Measurements from ENCODE around the gene KRTAP12-3. TPM values are rescaled to one million over a fixed set of nuclear protein-coding genes. Genes with fewer than 3 reads are reported as not detected.
"Not testable (repeated sequence)": the region's sequence is repeated elsewhere in the genome, so short reads cannot be mapped to it uniquely, and the experiment has no call there.

The KRTAP12-3 gene, protein sequence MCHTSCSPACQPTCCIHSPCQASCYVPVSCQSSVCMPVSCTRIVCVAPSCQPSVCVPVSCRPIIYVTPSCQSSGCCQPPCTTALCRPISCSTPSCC
- total RNA-seq: not detected

DNA sequence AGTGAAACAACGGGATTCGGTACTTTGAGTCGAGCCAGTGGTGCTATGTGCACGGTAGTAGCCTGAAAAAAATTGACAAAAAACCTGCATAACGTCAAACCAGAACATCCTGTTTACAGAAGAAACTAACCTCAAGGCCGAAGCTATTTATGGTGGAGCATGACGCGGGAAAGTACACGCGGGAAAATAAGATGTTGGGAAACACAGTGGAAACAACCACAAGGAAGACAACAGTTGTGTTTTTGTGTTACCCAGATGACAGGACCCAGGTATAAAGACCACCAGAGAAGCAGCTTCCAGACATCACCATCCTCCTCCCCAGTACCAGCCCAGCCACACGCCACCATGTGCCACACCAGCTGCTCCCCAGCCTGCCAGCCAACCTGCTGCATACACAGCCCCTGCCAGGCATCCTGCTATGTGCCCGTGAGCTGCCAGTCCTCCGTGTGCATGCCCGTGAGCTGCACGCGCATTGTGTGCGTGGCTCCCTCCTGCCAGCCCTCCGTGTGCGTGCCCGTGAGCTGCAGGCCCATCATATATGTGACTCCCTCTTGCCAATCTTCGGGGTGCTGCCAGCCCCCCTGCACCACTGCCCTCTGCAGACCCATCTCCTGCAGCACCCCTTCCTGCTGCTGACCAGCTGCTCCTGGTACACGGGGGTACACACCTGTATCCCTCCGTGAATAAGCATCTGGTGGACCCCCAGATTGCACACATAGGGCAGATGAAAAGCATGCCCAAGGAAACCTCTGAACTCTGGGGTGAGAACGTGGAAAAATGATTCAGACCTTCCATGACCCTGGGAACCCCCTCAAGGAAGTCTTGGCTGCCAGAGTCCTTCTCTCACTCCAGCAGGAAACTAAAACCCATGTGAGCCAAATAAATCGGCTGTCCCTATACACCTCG lies at the start of gene KRTAP12-3:
TSS of gene KRTAP12-3 (plus strand) at position 298 of the 906 bp plus-strand sequence. CDS start at position 346, 48 bp downstream.
- no peak for DNase-seq (ENCODE audit: low spot score)

DNA sequence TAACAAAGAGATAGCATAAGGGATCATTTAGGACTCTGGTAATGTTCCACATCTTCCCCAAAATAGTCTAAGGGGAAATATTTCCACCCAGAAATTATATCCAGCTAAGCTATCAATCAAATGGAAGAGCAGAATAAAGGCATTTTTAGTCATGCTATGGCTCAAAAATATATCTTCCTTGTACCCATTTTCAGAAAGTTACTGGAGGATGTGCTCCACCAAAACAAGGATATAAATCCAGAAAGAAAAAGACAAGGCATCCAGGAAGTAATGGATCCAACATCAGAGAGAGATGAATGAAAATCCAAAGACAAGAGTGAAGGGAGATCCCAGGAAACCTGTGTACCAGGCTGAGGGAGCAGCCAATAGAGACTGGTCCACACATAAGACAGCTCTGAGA lies 48.5 kb upstream of the KRTAP12-3 start:
- no peak for ATAC-seq
- no peak for DNase-seq (ENCODE audit: low spot score)

More for the DNA sequence above, at the start of gene KRTAP12-3:
- ATAC-seq: no peak

DNA sequence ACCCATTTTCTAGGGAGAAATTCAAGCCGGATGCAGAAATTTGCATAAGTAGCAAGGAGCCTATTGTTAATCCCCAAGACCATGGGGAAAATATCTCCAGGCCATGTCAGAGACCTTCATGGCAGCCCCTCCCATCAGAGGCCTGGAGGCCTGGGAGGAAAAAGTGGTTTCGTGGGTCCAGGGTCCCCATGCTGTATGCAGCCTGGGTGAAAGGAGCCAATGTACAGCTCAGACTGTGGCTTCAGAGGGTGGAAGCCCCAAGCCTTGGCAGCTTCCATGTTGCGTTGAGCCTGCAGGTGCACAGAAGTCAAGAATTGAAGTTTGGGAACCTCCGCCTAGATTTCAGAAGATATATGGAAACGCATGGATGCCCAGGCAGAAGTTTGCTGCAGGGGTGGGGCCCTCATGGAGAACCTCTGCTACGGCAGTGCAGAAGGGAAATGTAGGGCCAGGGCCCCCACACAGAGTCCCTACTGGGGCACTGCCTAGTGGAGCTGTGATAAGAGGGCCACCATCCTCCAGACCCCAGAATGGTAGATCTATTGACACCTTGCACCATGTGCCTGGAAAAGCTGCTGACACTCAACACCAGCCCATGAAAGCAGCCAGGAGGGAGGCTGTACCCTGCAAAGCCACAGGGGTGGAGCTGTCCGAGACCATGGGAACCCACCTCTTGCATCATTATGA lies 47.4 kb upstream of the KRTAP12-3 start:
- DNase-seq (ENCODE audit: low spot score); ATAC-seq: not testable (repeated sequence)

DNA sequence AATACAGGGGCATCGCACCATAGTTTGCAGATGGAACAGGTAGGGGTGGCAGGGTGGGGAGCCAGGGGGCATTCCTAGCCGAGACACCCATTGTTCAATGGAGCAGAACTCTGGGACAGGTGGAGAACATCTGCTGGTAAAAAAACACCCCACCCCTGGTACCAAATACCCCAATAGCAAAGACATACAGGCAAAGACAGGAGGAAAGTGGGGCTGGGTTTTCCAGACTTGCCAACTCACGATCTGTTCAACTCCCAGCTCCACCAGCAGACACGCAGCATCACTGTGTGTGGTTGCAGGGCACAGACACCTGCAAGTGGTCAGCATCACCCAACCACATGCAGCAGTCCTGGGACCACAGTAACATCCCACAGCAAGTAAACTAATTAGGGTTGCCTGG lies 46.2 kb upstream of the KRTAP12-3 start:
- ATAC-seq: no peak

DNA sequence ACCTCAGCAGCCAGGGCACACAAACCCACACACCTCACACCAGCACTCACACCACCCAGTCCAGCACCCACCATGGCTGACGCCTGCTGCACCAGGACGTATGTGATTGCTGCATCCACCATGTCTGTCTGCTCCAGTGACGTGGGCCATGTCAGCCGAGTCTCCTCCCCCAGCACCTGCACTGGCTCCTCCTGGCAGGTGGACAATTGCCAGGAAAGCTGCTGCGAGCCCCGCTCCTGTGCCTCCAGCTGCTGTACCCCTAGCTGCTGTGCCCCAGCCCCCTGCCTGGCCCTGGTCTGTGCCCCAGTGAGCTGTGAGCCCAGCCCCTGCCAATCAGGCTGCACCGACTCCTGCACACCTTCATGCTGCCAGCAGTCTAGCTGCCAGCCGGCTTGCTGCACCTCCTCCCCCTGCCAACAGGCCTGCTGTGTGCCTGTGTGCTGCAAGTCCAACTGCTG lies 45.7 kb upstream of the KRTAP12-3 start, which contains the start of gene KRTAP10-8:
TSS of gene KRTAP10-8 (plus strand) at position 51 of the 458 bp plus-strand sequence. CDS start at position 73, 22 bp downstream.
- ATAC-seq: no peak
- no peak for DNase-seq (ENCODE audit: low spot score)

More for the DNA sequence above, 46.2 kb upstream of the KRTAP12-3 start:
- DNase-seq (ENCODE audit: low spot score): no peak

DNA sequence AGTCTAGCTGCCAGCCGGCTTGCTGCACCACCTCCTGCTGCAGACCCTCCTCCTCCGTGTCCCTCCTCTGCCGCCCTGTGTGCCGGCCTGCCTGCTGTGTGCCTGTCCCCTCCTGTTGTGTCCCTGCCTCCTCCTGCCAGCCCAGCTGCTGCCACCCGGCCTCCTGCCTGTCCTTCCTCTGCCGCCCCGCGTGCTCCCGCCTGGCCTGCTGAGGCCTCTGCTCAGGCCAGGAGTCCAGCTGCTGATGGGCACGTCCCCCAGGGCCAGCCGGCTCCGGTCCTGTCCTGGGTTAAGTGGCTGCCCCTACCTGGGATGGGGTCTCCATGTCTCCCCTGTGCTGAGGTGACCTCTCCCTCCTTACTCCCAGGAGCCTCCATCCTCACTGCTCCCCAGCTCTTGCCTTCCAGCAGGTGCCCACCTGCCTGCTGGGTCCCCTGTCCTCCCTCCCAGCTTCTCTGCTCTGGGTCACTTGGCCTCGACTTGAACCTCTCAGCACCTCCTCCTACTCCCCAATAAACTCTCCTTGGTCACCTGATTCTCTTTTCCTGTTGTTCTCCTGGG lies 45.0 kb upstream of the KRTAP12-3 start:
- ATAC-seq (no peak), DNase-seq (ENCODE audit: low spot score) (no peak)

DNA sequence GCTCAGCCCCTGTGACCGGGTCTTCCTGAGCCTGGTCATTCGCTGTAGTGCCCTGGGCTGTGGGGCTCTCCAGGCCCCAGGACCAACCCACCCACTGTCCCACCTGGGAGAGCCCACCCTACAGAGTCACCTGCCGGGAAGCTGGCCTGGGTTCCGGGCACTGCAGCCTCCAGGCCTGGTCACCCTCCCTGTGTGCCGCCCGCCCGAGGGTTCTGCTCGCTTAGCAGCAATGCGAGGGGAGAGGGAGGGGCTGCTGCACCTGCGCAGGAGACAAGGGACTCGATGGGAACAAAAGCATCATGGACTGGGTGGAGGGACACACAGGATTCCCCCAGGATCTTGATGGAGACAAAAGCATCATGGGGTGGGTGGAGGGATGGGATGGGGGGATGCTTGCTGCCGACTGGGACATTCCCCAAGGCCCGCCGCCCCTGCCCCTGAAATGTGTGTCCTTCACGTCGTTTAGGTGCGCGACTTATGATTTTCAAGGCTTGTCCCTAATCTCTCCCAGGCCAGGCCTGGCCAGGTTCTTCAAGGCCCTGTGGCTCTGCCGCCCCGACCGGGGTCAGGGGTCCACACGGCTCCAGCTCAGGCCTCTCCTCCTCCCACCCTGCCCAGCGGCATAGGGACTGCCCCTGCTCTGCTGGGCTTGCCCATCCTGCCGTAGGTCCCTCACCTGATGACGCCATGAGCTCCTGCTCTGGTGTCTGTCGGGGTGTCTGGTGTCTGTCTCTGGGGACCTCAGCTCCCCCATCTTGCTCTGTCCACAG lies 44.2 kb upstream of the KRTAP12-3 start:
- DNase-seq (ENCODE audit: low spot score) (no peak), ATAC-seq (no peak)

DNA sequence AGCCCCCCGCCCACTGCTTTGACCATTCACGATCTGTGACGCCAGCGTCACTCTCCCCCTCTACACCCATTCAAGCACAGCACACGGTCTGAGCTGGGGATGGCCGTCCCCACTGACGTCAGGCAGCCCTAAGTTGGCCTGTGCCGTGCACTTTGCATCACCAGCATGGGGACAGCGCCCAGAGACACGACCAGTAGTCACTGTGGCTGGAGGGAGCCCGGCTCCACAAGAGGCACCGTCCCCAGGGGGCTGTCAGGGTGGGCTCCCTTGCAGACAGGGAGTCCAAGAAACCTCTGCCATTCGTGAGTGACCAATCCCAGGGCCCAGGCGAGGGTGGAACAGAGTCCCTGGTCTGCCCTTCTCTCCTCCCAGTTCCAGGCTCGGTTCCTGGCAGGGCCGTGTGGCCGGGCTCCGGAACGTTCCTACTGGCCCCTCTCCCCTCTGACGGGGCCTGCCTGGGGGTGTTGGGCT lies 43.5 kb upstream of the KRTAP12-3 start:
- DNase-seq (ENCODE audit: low spot score) (no peak), ATAC-seq (no peak)

DNA sequence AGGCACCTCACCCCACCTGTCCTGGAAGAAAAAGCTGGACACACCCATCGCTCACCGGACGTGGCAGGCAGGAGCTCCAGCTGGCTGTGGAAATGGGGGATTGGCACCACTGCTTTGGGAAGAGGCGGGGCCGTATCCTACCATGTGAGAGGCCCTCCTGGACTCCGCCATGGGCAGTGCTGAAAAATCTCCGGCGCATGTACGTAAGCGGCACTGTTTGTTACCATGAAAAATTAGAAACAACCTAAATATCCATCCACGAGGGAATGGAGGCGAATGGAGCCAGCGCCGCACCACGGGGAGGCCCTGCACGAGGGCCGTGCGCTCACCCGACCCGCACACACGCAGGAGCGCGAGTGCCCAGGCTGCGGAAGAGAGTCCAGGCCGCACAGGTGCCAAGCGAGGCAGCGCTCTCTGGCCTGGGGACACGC lies 42.8 kb upstream of the KRTAP12-3 start:
- no peak for ATAC-seq
- DNase-seq (ENCODE audit: low spot score): no peak

DNA sequence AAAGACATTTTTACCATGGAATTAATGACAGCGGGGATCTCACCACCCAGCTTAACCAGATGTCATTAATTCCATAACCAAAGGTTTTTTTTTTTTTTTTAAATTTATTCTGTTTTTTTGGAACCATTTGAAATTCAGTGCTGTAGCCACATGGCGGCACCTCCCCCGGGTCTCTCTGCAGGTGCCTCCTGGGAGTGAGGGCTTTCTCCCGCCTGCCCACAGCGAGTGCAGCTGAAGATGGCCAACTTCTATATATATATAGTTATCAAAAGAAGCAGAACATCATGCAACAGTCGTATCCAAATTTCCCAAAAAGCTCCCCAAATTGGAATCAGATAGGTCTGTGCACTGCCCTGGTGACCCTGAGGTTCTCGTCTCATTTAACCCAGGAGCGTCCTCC lies 42.3 kb upstream of the KRTAP12-3 start:
- DNase-seq (ENCODE audit: low spot score) (no peak), ATAC-seq (no peak)

DNA sequence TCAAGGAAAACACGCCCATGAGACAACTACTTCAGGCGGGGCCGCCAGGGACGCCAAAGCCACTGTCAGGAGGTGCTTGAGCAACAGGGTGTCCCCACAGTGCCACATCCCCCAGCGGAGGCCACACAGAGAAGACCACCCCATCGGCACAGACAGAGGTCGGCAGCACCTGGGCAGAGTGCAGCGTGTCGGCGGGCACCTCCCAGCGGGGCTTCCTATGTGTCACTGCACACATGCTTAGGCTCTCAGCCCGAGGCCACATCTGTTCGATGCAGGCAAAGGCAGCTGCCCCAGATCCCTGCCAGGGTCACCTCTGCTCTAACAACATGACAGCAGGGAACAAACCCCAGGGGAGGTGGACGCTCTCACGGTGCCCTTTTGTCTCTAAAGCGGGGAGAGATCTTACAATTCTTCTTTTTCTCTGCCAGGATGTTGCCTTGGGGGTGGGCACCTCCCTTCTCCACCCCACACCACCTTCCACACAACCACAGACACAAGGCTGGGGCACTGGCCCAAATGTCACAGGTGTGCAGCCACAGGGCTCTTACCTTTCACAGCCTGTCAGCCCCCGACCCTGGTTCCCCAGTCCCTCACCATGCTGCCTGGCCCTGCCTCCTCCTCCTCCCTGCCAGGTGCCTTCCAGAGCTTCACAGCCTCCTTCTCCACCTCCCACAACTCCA lies 41.7 kb upstream of the KRTAP12-3 start:
- DNase-seq (ENCODE audit: low spot score) (no peak), ATAC-seq (no peak)

DNA sequence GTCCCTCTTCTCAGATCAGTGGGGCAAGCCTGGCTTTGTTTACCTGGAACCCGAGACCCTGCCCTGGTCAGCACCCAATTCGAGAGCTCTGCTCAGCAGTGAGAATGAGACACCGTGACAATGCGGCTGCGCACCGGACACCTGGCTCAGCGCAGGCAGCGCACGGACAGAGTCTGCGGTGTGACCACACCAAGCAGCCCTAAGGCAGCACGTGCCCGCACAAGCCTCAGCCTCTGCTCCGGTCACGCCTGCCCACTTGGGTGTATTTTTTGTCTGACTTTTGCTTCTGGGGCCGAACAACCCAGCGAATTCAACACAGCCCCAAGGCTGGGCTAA lies 41.2 kb upstream of the KRTAP12-3 start:
- no peak for ATAC-seq
- DNase-seq (ENCODE audit: low spot score): no peak

DNA sequence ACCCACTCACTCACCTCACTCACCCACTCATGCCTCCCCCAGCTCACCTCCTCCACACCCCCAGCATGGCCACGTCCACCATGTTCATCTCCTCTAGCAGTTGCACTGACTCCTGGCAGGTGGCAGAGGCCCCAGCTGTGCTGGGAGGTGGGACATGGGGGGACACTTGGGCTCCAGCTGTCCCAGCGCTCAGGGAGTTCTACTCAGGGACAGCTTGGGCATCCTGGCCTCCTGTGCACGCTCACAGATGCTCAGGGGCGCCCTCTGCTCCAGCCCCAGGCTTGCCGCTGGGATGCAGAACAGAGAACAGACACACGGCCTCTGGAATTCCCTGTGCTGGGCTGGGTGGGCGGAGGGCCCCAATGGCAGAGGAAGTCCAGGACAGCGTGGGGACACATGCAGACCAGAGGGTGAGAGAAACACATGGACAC lies 40.6 kb upstream of the KRTAP12-3 start:
- no peak for DNase-seq (ENCODE audit: low spot score)

DNA sequence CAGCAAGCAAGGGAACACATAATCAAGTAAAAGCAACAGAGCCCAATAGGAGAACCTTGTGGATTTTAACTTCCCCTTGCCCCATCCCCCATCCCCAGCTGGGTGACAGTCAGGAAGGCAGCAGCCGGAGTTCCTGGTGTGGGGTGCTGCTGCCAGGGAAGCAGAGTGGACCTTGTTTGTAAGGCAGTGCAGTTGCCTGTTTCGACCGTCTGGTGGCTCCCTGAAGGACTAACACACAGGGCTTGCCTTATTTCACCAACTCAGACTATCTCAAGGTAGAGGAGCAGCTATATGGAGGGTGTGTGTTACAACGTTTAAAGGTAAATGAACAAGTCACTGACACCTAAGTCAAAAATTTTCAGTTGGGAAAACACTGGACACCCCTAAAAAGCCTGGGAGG lies 39.2 kb upstream of the KRTAP12-3 start:
- DNase-seq (ENCODE audit: low spot score) (peak; percentile 47), ATAC-seq (peak; percentile 84)

More for the DNA sequence above, 40.6 kb upstream of the KRTAP12-3 start:
- ATAC-seq: no peak

DNA sequence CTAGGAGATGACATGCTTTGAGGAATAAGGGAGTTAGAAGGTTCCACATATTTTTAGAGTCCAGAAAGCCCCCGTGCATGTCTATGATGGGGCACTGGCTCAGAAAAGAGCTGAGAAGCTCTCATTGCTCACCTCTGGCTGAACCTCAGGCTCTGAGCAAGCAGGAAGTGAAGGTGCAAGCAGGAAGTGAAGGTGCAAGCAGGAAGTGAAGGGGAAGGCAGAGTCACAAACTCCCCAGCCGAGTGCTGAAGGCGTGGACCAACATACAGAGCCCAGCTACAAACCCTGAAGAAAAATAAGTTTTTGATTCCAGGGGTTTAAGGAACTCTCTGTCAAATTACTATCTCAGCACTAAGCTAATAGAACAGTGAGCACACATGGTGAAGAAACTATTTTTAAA lies 38.8 kb upstream of the KRTAP12-3 start:
- ATAC-seq (no peak), DNase-seq (ENCODE audit: low spot score) (no peak)

DNA sequence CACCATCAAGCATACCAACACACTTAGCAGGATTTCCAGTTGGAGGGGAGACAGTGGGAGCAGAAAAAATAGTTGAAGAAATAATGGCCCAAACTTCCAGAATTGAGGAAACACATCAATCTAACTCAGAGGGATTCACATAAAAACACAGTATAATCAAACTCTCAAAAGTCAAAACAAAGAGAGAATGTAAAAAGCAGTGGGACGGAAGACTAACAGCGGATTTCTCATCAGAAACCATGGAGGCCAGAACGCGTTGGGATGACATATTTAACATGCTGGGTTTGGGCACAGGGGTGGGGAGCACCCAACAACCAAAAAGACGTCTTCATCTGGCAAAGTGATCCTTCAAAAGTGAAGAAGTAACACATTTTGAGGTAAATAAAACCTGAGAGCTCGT lies 37.8 kb upstream of the KRTAP12-3 start:
- DNase-seq (ENCODE audit: low spot score): no peak
- ATAC-seq: no peak

DNA sequence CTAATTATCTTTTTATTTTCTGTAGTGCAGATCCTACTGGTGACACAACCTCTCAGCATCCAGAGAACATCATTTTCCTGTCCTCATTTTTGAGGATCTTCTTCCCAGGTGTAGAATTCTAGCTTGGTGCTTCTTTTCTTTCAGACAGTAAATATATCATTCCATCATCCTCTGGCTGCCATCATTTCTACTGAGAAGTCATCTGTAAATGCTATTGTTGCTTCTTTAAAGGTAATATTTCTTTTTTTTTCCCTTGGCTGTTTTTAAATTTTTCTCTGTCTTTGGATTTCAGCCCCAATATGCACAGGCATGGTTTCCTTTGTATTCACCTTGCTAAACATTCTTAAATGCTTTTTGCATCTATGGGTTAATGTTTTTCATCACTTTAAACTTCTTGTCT lies 34.2 kb upstream of the KRTAP12-3 start:
- no peak for ATAC-seq

DNA sequence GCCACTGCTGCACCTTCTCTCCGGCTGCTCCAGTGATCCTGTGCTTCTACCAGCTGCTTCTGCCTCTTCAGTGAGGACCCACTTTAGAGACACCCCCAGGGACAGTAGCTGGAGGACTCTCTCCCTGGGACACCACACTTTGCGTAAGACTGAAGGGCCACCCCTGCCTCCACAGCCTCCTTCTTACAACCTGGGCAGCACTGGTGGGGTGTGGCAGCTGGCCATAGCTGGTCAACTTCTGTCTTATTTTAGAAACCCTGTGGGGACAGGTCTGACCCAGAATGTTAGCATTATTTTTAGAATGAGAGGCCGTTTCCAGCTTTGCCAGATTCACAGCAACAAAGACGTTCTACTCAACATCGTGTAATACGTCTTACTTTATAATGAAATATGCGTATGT lies 32.0 kb upstream of the KRTAP12-3 start:
- DNase-seq (ENCODE audit: low spot score): no peak
- ATAC-seq: no peak

More for the DNA sequence above, 34.2 kb upstream of the KRTAP12-3 start:
- DNase-seq (ENCODE audit: low spot score): no peak

DNA sequence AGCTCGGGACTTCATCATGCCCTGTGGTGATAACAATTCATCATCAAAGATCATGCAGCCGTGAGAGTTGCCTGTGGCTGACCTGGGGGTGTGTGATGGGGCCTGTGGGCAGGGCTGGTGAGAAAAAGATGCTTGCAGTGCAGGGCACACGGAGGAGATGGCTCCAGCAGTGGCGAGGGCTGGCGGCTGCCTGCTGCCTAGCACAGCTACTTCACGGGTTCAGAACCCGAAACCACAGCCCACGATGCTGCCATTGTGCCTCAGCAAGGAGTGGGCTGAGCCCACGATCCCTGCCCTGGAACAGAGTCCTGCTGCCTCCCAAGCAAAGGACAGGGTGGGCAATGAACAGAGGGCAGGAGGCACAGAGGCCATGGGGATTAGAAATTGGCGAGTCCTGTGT lies 31.5 kb upstream of the KRTAP12-3 start:
- ATAC-seq (no peak), DNase-seq (ENCODE audit: low spot score) (no peak)

DNA sequence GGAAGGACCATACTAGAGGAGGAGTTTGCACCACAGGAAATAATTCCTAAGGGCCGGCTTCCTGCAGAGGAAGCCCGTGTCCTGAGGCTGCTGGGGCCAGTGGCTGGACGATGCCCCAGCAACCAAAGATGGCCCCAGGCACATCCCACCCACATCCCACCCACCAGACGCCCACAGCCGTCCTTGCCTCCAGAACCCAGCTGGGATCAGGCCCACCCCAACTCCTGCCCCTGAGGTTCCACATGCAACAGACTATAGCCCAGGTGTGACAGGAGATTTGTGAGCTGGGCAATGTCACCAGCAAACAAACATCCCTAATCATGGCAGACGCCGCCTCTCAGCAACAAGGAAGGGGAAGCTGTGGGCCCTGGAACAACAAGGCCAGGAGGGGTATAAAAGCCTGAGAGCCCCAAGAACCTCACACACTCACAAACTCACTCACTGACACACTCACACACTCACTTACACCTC lies 31.0 kb upstream of the KRTAP12-3 start, which contains the start of gene KRTAP10-9:
TSS of gene KRTAP10-9 (plus strand) at position 421 of the 471 bp plus-strand sequence. CDS start 79 bp downstream, outside the sequence.
- DNase-seq (ENCODE audit: low spot score) (no peak), ATAC-seq (no peak)
